ENCODE measurements around the gene ZFC3H1. TPM values are rescaled to one million over a fixed set of nuclear protein-coding genes. Genes with fewer than 3 reads are reported as not detected.

Gene ZFC3H1
- total RNA-seq, 6 experiments from 2014 or later, result 23.4 to 32.5 (median 30.5) TPM

DNA sequence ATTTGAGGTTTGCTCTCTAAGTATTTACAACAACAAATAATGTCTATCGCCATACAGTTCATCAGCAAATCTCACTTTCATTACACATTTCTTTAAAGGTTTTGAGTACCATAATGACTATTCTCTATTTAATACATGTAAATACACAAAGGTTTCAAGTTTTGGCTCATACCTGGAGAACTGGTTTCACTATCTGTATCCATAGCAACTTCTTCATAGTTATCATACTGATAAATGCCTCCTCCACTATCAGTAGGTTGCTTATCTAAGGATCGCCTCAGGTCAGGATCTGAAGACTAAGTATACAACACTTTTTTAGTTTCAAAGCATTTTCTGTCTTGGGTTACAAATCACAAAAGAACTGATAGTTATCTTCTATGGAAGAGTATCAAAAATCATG lies 21.4 kb downstream of the ZFC3H1 start:
- no peaks in the 10 kb centered on the region; the same call in 1 of the 2 replicates for H3K27me3 Mint-ChIP-seq (ENCODE audit: insufficient read depth)
- H3K36me3 Mint-ChIP-seq (ENCODE audit: low read depth), result peaks cover 27% of the 10 kb centered on the region
- no peaks in the 10 kb centered on the region for H3K9me3 Mint-ChIP-seq
- peaks cover 16% of the 10 kb centered on the region; the same call in 1 of the 2 replicates for H3K4me1 Mint-ChIP-seq (ENCODE audit: low read depth)
- DNase-seq, result no peak
- no peak overlapping the region for H3K4me3 Mint-ChIP-seq
- TF ChIP-seq, protein P1, sequence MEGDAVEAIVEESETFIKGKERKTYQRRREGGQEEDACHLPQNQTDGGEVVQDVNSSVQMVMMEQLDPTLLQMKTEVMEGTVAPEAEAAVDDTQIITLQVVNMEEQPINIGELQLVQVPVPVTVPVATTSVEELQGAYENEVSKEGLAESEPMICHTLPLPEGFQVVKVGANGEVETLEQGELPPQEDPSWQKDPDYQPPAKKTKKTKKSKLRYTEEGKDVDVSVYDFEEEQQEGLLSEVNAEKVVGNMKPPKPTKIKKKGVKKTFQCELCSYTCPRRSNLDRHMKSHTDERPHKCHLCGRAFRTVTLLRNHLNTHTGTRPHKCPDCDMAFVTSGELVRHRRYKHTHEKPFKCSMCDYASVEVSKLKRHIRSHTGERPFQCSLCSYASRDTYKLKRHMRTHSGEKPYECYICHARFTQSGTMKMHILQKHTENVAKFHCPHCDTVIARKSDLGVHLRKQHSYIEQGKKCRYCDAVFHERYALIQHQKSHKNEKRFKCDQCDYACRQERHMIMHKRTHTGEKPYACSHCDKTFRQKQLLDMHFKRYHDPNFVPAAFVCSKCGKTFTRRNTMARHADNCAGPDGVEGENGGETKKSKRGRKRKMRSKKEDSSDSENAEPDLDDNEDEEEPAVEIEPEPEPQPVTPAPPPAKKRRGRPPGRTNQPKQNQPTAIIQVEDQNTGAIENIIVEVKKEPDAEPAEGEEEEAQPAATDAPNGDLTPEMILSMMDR (IDR thresholded peaks at IDR 0.05), result no peak
- H3K27ac Mint-ChIP-seq, result peak overlapping the region; percentile 51

DNA sequence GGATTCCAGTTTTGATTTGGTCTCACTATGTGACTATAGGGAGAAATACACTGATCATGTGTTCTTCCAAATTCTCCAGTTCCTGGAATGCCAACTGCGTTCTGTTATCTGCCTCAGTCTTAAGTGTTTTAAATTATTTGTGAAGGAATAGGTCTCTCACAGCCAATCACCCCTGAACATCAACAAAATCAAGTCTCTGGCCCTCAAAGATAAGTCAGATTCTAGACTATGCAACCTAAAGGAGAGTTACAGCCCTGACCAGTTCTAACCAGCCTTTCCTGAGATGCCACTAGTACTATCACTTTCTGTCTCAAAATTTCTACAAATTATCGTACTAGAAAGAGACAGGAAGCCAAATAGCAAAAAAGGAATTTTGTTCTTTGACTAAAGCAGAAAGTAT lies 22.3 kb downstream of the ZFC3H1 start:
- no peak for DNase-seq
- H3K4me1 Mint-ChIP-seq (ENCODE audit: low read depth), result peaks cover 16% of the 10 kb centered on the region; the same call in 1 of the 2 replicates
- peaks cover 25% of the 10 kb centered on the region for H3K36me3 Mint-ChIP-seq (ENCODE audit: low read depth)
- peak overlapping the region; percentile 56 for H3K27ac Mint-ChIP-seq
- H3K27me3 Mint-ChIP-seq (ENCODE audit: insufficient read depth), result no peaks in the 10 kb centered on the region; the same call in 1 of the 2 replicates
- no peak overlapping the region for H3K4me3 Mint-ChIP-seq
- TF ChIP-seq, protein P1 (IDR thresholded peaks at IDR 0.05), result no peak
- H3K9me3 Mint-ChIP-seq, result no peaks in the 10 kb centered on the region

DNA sequence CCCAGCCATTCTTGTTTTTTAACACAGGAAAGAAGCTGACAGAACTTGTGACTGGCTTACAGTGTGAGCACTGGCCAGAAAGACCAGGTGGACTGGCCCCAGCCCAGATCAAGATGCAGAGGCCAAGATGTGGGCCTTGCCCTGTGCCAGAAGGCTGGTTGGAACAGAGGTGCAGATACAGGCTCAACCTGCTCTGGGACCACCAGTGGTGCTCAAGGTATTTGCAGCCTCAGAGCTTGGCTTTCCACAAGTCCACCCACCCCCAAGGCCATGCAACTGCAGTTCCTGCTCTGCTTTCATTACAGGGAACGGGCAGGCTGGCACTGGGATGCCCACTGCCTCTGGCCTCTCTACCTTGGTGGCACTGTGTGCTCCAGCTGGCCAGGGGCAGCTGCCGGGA lies 23.3 kb downstream of the ZFC3H1 start:
- TF ChIP-seq, protein P1 (IDR thresholded peaks at IDR 0.05), result no peak
- DNase-seq, result no peak
- Mint-ChIP-seq H3K27me3 (ENCODE audit: insufficient read depth) (no peaks in the 10 kb centered on the region; the same call in 1 of the 2 replicates), H3K27ac (no peak overlapping the region), H3K4me3 (no peak overlapping the region), H3K9me3 (no peaks in the 10 kb centered on the region), H3K4me1 (ENCODE audit: low read depth) (peaks cover 16% of the 10 kb centered on the region; the same call in 1 of the 2 replicates), H3K36me3 (ENCODE audit: low read depth) (peaks cover 28% of the 10 kb centered on the region)

DNA sequence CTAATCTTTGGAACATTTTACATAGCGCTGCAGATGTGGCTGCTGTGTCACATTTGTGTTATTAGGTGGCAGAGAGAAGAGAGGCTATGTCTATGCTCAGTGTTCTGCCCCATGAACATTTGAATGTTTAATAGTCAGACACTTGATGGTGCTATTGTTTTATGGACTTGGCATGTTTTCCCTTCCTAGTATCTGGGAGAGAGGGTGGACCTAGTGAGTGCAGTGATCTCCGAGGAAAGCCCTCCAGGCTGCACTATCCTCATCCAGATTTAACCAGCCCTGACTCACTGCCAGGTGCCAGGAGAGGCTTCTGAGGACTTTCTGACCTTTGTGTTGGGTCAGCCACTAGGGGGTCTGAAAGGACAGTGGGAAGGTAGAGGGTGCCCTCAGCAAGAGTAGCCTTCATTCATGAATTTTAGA lies 24.3 kb downstream of the ZFC3H1 start:
- Mint-ChIP-seq H3K36me3 (ENCODE audit: low read depth) (peaks cover 33% of the 10 kb centered on the region), H3K4me3 (no peak overlapping the region), H3K4me1 (ENCODE audit: low read depth) (peaks cover 16% of the 10 kb centered on the region; the same call in 1 of the 2 replicates), H3K27ac (peak overlapping the region; percentile 15; the same call in 1 of the 2 replicates), H3K27me3 (ENCODE audit: insufficient read depth) (no peaks in the 10 kb centered on the region; the same call in 1 of the 2 replicates), H3K9me3 (no peaks in the 10 kb centered on the region)
- DNase-seq, result no peak
- TF ChIP-seq, protein P1 (IDR thresholded peaks at IDR 0.05), result peak; percentile 57

DNA sequence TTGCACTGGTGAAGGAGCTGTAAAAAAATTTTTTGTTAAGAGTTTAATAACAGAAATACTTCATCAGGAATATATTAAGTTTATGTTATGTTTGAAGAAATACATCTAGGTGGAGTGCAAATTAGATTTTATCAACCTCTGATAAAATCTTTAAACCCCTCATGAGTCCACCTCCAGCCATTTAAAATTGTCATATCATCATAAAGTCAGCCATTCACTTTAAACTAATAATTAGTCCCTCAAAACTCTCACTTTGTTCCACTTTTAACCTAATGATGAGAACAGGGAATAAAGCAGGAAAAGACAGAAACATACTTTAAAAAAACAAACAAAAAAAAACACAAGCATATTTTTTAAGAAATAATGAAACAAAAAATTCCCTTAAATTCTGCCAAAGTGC lies 25.1 kb downstream of the ZFC3H1 start:
- Mint-ChIP-seq H3K4me1 (ENCODE audit: low read depth) (peaks cover 16% of the 10 kb centered on the region; the same call in 1 of the 2 replicates), H3K27me3 (ENCODE audit: insufficient read depth) (no peaks in the 10 kb centered on the region; the same call in 1 of the 2 replicates), H3K4me3 (no peak overlapping the region), H3K36me3 (ENCODE audit: low read depth) (peaks cover 30% of the 10 kb centered on the region), H3K9me3 (no peaks in the 10 kb centered on the region), H3K27ac (no peak overlapping the region)
- DNase-seq, result no peak
- TF ChIP-seq, protein P1 (IDR thresholded peaks at IDR 0.05), result no peak

All from HFFc6 (cell line).